8988T (cell line): ENCODE data around the gene ITCH.
"Not testable (repeated sequence)": the region's sequence is repeated elsewhere in the genome, so short reads cannot be mapped to it uniquely, and the experiment has no call there.

Source experiments
- DNase-seq: peaks from one replicate; pipeline ENCODE4 v3.0.0; 2011

ITCH gene

DNA sequence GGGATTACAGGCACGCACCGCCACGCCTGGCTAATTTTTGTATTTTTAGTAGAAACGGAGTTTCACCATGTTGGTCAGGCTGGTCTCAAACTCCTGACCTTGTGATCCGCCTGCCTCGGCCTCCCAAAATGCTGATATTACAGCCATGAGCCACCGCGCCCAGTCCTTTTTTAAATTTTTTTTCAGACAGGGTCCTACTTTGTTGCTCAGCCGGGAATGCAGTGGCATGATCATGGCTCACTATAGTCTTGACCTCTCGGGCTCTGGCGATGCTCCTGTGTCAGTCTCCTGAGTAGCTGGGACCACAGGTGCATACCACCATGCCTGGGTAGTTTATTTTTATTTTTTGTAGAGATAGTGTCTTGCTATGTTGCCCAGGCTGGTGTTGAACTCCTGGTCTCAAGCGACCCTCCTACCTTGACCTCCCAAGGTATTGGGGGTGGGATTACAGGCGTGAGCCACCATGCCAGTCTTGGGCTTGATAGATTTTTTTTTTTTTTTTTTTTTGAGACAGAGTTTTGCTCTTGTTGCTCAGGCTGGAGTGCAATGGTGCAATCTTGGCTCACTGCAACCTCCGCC lies 19.9 kb downstream of the ITCH start:
- DNase-seq = not testable (repeated sequence)

- DNase-seq = no peak
Measured at GRCh38 chr20:34385464-34385863, 22.4 kb downstream of the ITCH start.

- DNase-seq = no peak
Measured at GRCh38 chr20:34388000-34388399, 24.9 kb downstream of the ITCH start.

GRCh38 chr20:34388678-34389077 lies 25.6 kb downstream of the ITCH start:
- no peak for DNase-seq

- no peak for DNase-seq
Measured at GRCh38 chr20:34389206-34389953, 26.3 kb downstream of the ITCH start.

GRCh38 chr20:34389954-34390555 lies 27.0 kb downstream of the ITCH start:
- DNase-seq = no peak

- DNase-seq = no peak
Measured at GRCh38 chr20:34396408-34396807, 33.3 kb downstream of the ITCH start.

GRCh38 chr20:34397096-34397495 lies 34.0 kb downstream of the ITCH start:
- DNase-seq = no peak

DNA sequence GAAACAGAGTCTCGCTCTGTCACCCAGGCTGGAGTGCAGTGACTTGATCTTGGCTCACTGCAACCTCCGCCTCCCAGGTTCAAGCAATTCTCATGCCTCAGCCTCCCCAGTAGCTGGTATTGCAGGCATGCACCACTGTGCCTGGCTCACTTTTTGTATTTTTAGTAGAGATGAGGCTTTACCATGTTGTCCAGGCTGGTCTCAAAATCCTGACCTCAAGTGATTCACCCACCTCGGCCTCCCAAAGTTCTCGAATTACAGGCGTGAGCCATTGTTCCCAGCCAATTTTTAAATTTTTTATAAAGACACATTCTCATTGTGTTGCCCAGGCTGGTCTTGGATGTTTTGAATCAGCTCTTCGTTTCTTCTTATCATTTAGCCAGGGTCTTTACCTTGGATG lies 37.7 kb downstream of the ITCH start:
- not testable (repeated sequence) for DNase-seq

GRCh38 chr20:34401741-34402455 lies 38.8 kb downstream of the ITCH start:
- DNase-seq = no peak

DNA sequence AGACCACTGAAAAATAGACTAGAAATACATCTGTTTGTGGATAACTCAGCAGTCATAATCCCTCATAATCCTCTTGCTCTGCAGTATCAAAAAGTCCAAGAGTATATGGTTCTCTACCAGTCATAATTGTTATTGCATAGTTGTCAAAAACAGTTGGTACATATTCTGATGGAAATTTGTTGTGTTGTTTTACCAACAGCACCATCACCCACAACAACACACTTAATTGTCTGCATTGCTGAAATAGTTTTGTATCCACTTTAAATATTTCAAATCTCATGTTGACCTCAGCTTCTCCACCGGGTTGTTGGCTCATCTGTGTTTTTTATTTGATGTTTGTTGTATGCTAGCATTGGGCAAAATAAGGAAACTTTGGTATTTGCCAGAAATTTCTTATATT lies 39.4 kb downstream of the ITCH start:
- no peak for DNase-seq

DNA sequence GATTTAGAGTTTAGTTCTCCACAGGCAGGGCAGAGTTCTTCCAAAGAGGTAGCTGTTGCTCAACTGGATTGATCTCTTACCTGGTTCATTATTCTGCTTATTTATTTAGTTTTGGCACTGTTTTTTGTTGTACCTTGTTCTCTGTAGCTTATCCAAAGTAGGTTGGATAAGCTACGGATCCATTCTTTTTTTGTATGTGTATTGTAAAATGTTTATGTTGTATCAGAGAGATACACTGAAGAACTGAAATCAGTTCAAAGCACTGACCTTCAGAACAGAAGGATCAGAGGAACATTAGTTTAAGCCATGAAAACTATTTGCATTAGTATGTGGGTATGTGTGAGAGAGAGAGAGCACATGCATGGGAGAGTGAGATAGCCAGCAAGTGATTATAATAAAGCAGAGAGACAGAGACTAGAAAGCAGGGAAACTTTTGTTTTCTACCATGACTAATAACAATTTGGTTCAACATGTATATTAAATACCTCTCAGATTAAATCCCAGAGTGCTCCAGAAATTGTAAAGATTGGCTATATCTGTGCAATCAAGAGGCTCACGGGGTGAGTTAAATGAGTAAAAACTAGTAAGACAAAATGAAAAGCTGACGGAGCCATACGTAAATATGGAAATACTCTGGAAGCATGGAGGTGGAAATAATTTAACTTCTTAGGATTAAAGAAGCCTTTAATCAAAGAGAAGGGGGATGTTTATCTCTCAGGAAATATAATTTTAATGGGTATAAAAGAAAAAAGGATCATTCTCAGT lies 40.2 kb downstream of the ITCH start:
- DNase-seq = no peak

DNA sequence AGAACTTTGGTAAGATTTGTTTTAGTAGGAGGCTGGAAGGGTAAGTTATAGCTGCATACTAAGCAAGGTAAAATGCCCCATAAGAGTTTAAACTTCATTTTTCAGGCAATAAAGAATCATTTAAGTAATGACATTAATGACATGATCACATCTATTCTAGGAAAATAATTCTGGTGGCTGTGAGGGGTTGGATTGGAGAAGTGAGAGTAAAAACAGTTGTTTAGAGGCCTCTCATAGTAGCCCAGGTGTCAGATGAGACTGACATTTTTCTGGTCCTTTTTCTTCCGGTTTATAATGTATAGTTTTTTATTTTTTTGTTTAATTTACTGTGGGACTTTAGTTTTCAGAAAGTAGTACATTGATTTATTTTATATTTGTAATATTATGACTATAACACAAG lies 40.8 kb downstream of the ITCH start:
- no peak for DNase-seq

GRCh38 chr20:34404803-34405202 lies 41.7 kb downstream of the ITCH start:
- no peak for DNase-seq

GRCh38 chr20:34405247-34405651 lies 42.2 kb downstream of the ITCH start:
- DNase-seq = not testable (repeated sequence)

DNA sequence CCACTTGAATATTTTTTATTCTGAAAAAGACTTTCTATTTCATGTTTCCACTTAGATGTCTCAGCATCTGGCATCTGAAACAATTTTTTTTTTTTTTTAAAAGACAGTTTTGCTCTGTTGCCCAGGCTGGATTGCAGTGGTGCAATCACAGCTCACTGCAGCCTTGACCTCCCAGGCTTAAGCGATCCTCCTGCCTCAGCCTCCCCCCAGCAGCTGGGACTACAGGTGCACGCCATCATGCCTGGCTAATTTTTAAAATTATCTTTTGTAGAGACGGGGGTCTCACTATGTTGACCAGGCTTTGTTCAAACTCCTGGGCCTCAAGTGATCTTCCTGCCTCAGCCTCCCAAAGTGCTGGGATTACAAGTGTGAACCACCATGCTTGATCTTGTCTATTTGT lies 42.9 kb downstream of the ITCH start:
- not testable (repeated sequence) for DNase-seq

GRCh38 chr20:34407962-34408474 lies 44.9 kb downstream of the ITCH start:
- no peak for DNase-seq

GRCh38 chr20:34410336-34410735 lies 47.3 kb downstream of the ITCH start:
- DNase-seq = no peak

- DNase-seq = no peak
Measured at GRCh38 chr20:34412453-34412852, 49.4 kb downstream of the ITCH start.

DNA sequence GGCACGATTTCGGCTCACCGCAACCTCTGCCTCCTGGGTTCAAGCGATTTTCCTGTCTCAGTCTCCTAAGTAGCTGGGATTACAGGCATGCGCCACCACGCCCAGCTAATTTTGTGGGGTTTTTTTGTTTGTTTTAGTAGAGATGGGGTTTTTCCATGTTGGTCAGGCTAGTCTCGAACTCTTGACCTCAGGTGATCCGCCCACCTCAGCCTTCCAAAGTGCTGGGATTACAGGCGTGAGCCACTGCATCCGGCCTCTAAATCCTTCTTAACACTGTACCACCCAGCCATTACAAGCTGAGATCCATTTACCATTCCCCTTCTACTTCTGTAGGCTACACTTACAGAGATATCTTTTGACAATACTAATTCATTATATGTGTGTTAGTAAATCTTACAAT lies 51.5 kb downstream of the ITCH start:
- DNase-seq = not testable (repeated sequence)

- no peak for DNase-seq
Measured at GRCh38 chr20:34415079-34415478, 52.0 kb downstream of the ITCH start.

DNA sequence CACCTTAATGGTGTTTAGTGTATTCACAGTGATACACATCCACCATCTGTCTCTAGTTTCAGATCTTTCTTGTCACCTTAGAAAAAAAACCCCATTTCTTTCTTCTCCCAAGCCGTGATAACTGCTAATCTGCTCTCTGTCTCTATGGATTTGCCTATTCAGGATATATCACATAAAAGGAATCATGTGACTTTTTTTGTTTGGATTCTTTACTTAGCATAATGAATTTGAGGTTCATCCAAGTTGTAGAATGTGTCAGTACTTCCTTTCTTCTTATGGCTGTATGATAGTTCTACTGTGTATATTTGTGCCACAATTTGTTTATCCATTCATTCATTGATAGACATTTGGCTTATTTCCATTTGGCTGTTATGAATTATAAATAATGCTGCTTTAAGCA lies 57.1 kb downstream of the ITCH start:
- no peak for DNase-seq

- no peak for DNase-seq
Measured at GRCh38 chr20:34420975-34421374, 57.9 kb downstream of the ITCH start.
